Tibial nerve (tissue), 4 donors: Measurements from ENCODE around the gene WDR77. TPM values are rescaled to one million over a fixed set of nuclear protein-coding genes. Genes with fewer than 3 reads are reported as not detected.

Experiments
- DNase-seq, 2 donors: peaks; one replicate each; pipeline ENCODE4 v3.0.0-alpha.2; 2019; ENCODE audit warnings: low spot score in 2 of 2
- H3K27ac ChIP-seq, 4 donors: fragments of 200-600 bp; sonication (generic) in 3 of 4; one replicate each; pipeline ENCODE4 v1.5.1; 2017 to 2019; ENCODE audit warnings: mild to moderate bottlenecking in 1 of 4
- H3K27me3 ChIP-seq, 2 donors: fragments of 200-600 bp; sonication (generic) in 1 of 2; one replicate each; pipeline versions ENCODE4 v1.5.1 to v1.6.0; 2017 to 2019
- H3K36me3 ChIP-seq, 3 donors: fragments of 200-600 bp; sonication (generic); one replicate each; pipeline ENCODE4 v1.5.1; 2018 to 2019
- H3K4me1 ChIP-seq, 4 donors: fragments of 200-600 bp; sonication (generic) in 3 of 4; one replicate each; pipeline ENCODE4 v1.5.1; 2017 to 2019
- H3K4me3 ChIP-seq, 4 donors: fragments of 200-600 bp; sonication (generic) in 3 of 4; one replicate each; pipeline ENCODE4 v1.5.1; 2017 to 2019; ENCODE audit warnings: mild to moderate bottlenecking in 1 of 4, moderate library complexity in 1 of 4
- H3K9me3 ChIP-seq, 4 donors: fragments of 200-600 bp; sonication (generic) in 3 of 4; one replicate each; pipeline ENCODE4 v1.5.1; 2017 to 2019
- CTCF ChIP-seq, 5 experiments: fragments of 200-600 bp in 3 of 5; fragments of 450-650 bp in 2 of 5; sonication (generic) in 3 of 5; IDR thresholded peaks; one replicate each; pipeline ENCODE4 v1.5.1; 2016 to 2019; ENCODE audit warnings: antibody characterized with exemption in 5 of 5, mild to moderate bottlenecking in 3 of 5, moderate library complexity in 2 of 5
- EP300 ChIP-seq, 2 donors: sonication (generic); formaldehyde crosslinking; IDR thresholded peaks; one replicate each; pipeline ENCODE4 v1.6.1; 2017; ENCODE audit warnings: antibody characterized with exemption in 2 of 2, mild to moderate bottlenecking in 1 of 2
- POLR2A ChIP-seq, 2 donors: fragments of 450-650 bp; IDR thresholded peaks; one replicate each; pipeline ENCODE4 v1.6.1; 2017; ENCODE audit warnings: antibody characterized with exemption in 2 of 2, mild to moderate bottlenecking in 2 of 2, moderate library complexity in 2 of 2
- WGBS, 2 donors: methylation state at CpG; one replicate each; pipeline ENCODE4 v1.1.5; 2018; 5-methylcytosine and 5-hydroxymethylcytosine counted together
- total RNA-seq, 4 donors: library from RNA; depleted of rRNA; stranded (reverse); fragments of >200 nt; gene quantifications; one replicate each; pipeline ENCODE4 v1.1.0, GENCODE V29; 2016

WDR77 gene
- total RNA-seq, 4 donors from 2014 or later = 20.8 to 38.1 (median 30.4) TPM

GRCh38 chr1:111424281-111424680 lies 24.8 kb downstream of the WDR77 start:
- Histone ChIP-seq H3K27ac (no peak overlapping the region), H3K36me3 (peaks cover 0 to 23% (median 0%) of the 10 kb centered on the region in 3 donors), H3K27me3 (no peaks in the 10 kb centered on the region), H3K4me3 (no peak overlapping the region), H3K9me3 (no peaks in the 10 kb centered on the region), H3K4me1 (no peaks in the 10 kb centered on the region)
- TF ChIP-seq POLR2A (IDR thresholded peaks at IDR 0.05) (no peak), EP300 (IDR thresholded peaks at IDR 0.05) (no peak), CTCF (IDR thresholded peaks at IDR 0.05) (no peak)
- no peak for DNase-seq
- 87 to 89% methylated on average over 3 of the region's 3 CpGs for WGBS, 2 donors

- Histone ChIP-seq H3K27me3 (no peaks in the 10 kb centered on the region), H3K9me3 (no peaks in the 10 kb centered on the region), H3K4me1 (no peaks in the 10 kb centered on the region), H3K27ac (no peak overlapping the region), H3K4me3 (no peak overlapping the region), H3K36me3 (peaks cover 0 to 23% (median 0%) of the 10 kb centered on the region in 3 donors)
- no peak for DNase-seq
- TF ChIP-seq EP300 (IDR thresholded peaks at IDR 0.05) = no peak
- TF ChIP-seq CTCF (IDR thresholded peaks at IDR 0.05) = no peak
- 75 to 79% methylated on average over 13 of the region's 13 CpGs for WGBS, 2 donors
These were observed 26.3 kb downstream of the WDR77 start for GRCh38 chr1:111422546-111423391.

- Histone ChIP-seq H3K27ac (no peak overlapping the region), H3K9me3 (no peaks in the 10 kb centered on the region), H3K36me3 (peaks cover 0 to 28% (median 0%) of the 10 kb centered on the region in 3 donors), H3K4me3 (no peak overlapping the region), H3K27me3 (no peaks in the 10 kb centered on the region), H3K4me1 (no peaks in the 10 kb centered on the region)
- DNase-seq = no peak
- WGBS, 2 donors = 81 to 82% methylated on average over 5 of the region's 5 CpGs
- TF ChIP-seq EP300 (IDR thresholded peaks at IDR 0.05) = no peak
These were observed 28.7 kb downstream of the WDR77 start for GRCh38 chr1:111420377-111420776.

GRCh38 chr1:111419037-111419436 lies 30.0 kb downstream of the WDR77 start:
- WGBS, 2 donors = 100% methylated on average over 1 of the region's 1 CpG
- H3K27me3 ChIP-seq = no peaks in the 10 kb centered on the region
- TF ChIP-seq POLR2A (IDR thresholded peaks at IDR 0.05) = no peak
- no peak for TF ChIP-seq CTCF (IDR thresholded peaks at IDR 0.05)
- TF ChIP-seq EP300 (IDR thresholded peaks at IDR 0.05) = no peak
- H3K4me1 ChIP-seq = no peaks in the 10 kb centered on the region
- peaks cover 0 to 41% (median 0%) of the 10 kb centered on the region in 3 donors for H3K36me3 ChIP-seq
- H3K4me3 ChIP-seq = no peak overlapping the region
- no peak for DNase-seq
- H3K27ac ChIP-seq = no peak overlapping the region
- no peaks in the 10 kb centered on the region for H3K9me3 ChIP-seq

GRCh38 chr1:111417755-111418154 lies 31.3 kb downstream of the WDR77 start:
- DNase-seq = no peak
- Histone ChIP-seq H3K36me3 (peaks cover 0 to 45% (median 0%) of the 10 kb centered on the region in 3 donors), H3K4me3 (no peak overlapping the region), H3K4me1 (no peaks in the 10 kb centered on the region), H3K27me3 (no peaks in the 10 kb centered on the region), H3K9me3 (no peaks in the 10 kb centered on the region), H3K27ac (no peak overlapping the region)
- 93 to 100% methylated on average over 1 of the region's 1 CpG for WGBS, 2 donors
- TF ChIP-seq POLR2A (IDR thresholded peaks at IDR 0.05) = no peak
- TF ChIP-seq CTCF (IDR thresholded peaks at IDR 0.05) = no peak
- TF ChIP-seq EP300 (IDR thresholded peaks at IDR 0.05) = no peak
